Measurements from ENCODE around the gene PHOX2A. TPM values are rescaled to one million over a fixed set of nuclear protein-coding genes. Genes with fewer than 3 reads are reported as not detected.

PHOX2A gene
- total and polyA plus RNA-seq, 3 experiments from 2014 or later: not detected

- peak overlapping the region in 5 of 7 donors; percentile 45 to 76 (median 71) for H3K4me3 Mint-ChIP-seq
- H3K36me3 Mint-ChIP-seq: peaks cover 0 to 26% (median 4%) of the 10 kb centered on the region in 3 donors
- POLR2A ChIA-PET: interaction anchor here (0.6 kb wide), 1 partner anchor 14 kb away, joined by 3 read pairs; no protein-coding TSS in a partner anchor
Measured at GRCh38 chr11:72239849-72240460, 4.0 kb downstream of the PHOX2A start.

DNA sequence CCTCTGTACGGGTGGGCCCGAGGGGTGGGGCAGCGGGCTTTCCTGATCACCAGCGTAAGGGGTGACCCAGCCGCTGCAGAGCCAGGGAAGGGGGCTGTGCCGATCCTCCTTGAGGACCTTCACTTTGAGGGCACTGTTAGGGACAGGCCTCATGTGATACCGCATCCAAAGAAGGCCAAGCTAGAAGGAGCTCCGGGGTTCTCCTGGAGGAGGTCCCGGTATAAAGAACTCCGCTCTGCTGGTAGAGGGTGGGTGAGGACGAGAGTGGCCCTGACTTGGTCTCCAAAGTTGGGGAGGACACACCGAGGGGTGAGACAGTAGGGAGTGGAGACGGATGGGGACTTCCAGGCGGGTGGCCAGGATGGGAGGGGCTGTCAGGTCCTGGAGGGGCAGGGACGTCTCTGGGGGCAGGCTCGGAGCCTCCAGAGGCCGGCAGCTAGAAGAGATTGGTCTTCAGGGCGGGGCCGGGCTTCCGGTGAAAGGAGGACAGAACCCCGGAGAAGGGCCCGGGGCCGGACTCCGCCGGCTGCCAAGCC is 4.6 kb downstream of the PHOX2A start:
- peaks cover 21 to 34% (median 28%) of the 10 kb centered on the region in 3 donors for H3K4me1 Mint-ChIP-seq
- Histone ChIP-seq H3K9me3 (ENCODE audit: low read length) (no peaks in the 10 kb centered on the region), H3K4me3 (ENCODE audit: low read length) (no peak overlapping the region), H3K27me3 (ENCODE audit: insufficient read depth, low read length, poor library complexity, severe bottlenecking) (peaks cover 33% of the 10 kb centered on the region), H3K27ac (ENCODE audit: low read depth, low read length) (no peak overlapping the region), H3K36me3 (ENCODE audit: insufficient read depth, low read length) (peaks cover 4% of the 10 kb centered on the region), H3K4me1 (ENCODE audit: insufficient read depth, low read length) (peaks cover 11% of the 10 kb centered on the region)
- ChIA-PET POLR2A (no interaction called here), CTCF (no interaction called here)
- peak in 1 of 5 donors; percentile 49 for DNase-seq
- peak overlapping the region in 5 of 7 donors; percentile 56 to 88 (median 58) for H3K4me3 Mint-ChIP-seq
- peaks cover 2 to 32% (median 9%) of the 10 kb centered on the region in 3 donors for H3K36me3 Mint-ChIP-seq
- H3K9me3 Mint-ChIP-seq: peaks cover 0 to 2% (median 0%) of the 10 kb centered on the region in 5 donors
- peaks cover 33 to 40% of the 10 kb centered on the region in 2 donors for H3K27me3 Mint-ChIP-seq
- no peak overlapping the region for H3K27ac Mint-ChIP-seq

More at GRCh38 chr11:72239849-72240460, 4.0 kb downstream of the PHOX2A start:
- Mint-ChIP-seq H3K27me3 (peaks cover 38 to 40% of the 10 kb centered on the region in 2 donors), H3K9me3 (peaks cover 0 to 2% (median 0%) of the 10 kb centered on the region in 5 donors), H3K4me1 (peaks cover 27 to 40% (median 30%) of the 10 kb centered on the region in 3 donors), H3K27ac (peak overlapping the region in 1 of 8 donors; percentile 13)
- DNase-seq: peak in 1 of 5 donors; percentile 40
- peaks cover 11% of the 10 kb centered on the region for H3K4me1 ChIP-seq (ENCODE audit: insufficient read depth, low read length)
- H3K27ac ChIP-seq (ENCODE audit: low read depth, low read length): no peak overlapping the region
- H3K36me3 ChIP-seq (ENCODE audit: insufficient read depth, low read length): peaks cover 3% of the 10 kb centered on the region
- H3K4me3 ChIP-seq (ENCODE audit: low read length): no peak overlapping the region
- CTCF ChIA-PET: no interaction called here
- H3K27me3 ChIP-seq (ENCODE audit: insufficient read depth, low read length, poor library complexity, severe bottlenecking): peaks cover 39% of the 10 kb centered on the region
- no peaks in the 10 kb centered on the region for H3K9me3 ChIP-seq (ENCODE audit: low read length)

DNA sequence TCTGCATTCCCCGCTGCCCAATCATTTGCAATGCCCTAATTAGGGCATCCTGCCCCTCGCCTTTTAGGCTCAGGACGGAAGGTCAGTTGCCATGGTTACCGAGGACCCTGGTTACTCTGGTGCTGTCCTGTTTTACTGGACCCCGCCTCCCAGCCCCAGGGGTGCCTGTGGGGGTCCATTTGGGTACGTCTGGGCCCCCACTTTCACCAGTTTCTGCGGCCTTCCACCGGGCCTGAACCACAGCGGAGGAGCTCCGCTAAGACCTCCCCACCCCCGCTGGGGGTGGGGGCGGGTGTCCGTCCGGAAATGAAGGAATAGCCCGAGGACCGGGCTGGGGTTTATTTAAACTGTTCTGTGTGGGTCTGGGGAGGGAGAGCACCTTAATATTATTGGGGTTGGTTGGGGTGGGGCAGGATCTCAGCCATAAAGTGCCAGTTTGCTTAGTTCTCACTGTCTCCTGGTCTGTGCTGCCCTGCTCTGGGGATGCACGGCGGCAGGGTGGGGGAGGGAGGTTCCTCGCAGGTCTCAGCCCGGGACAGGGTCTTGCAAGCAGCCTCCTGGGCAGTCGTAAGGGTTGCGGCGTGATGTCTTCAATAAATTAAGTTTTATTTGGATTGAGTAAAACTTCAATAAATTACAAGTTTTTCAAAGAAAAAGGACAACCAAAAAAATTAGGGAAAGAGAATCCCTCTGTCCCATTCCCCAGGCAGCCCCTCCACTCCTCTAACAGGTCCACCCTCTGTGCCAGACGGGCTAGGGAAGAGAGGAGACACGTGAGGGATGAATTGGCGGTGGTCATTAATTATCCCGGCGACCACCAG is 5.3 kb downstream of the PHOX2A start:
- Mint-ChIP-seq H3K27me3 (peaks cover 33 to 40% of the 10 kb centered on the region in 2 donors), H3K36me3 (peaks cover 6 to 39% (median 9%) of the 10 kb centered on the region in 3 donors), H3K4me1 (peaks cover 21 to 34% (median 31%) of the 10 kb centered on the region in 3 donors), H3K4me3 (peak overlapping the region in 2 of 7 donors; percentile 57 to 88), H3K27ac (peak overlapping the region in 1 of 8 donors; percentile 22), H3K9me3 (peaks cover 0 to 2% (median 0%) of the 10 kb centered on the region in 5 donors)
- Histone ChIP-seq H3K9me3 (ENCODE audit: low read length) (no peaks in the 10 kb centered on the region), H3K27ac (ENCODE audit: low read depth, low read length) (no peak overlapping the region), H3K4me3 (ENCODE audit: low read length) (no peak overlapping the region), H3K36me3 (ENCODE audit: insufficient read depth, low read length) (peaks cover 11% of the 10 kb centered on the region), H3K4me1 (ENCODE audit: insufficient read depth, low read length) (peaks cover 11% of the 10 kb centered on the region), H3K27me3 (ENCODE audit: insufficient read depth, low read length, poor library complexity, severe bottlenecking) (peaks cover 32% of the 10 kb centered on the region)
- ChIA-PET POLR2A (no interaction called here), CTCF (no interaction called here)
- no peak for DNase-seq

DNA sequence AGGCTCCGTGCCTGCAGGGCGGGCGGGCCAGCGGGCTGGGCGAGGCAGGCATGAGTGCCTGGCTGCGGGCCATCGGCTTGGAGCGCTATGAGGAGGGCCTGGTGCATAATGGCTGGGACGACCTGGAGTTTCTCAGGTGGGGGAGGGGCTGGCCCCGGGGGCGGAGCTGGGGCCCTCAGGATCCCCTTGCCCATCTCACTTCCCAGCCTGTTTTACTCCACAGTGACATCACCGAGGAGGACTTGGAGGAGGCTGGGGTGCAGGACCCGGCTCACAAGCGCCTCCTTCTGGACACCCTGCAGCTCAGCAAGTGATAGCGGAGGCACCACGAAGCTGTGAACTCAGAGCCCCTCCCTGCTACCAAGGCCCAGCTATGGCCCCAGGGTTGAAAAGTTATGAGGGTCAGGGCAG is 5.9 kb downstream of the PHOX2A start:
- Histone ChIP-seq H3K9me3 (ENCODE audit: low read length) (no peaks in the 10 kb centered on the region), H3K4me1 (ENCODE audit: insufficient read depth, low read length) (peaks cover 11% of the 10 kb centered on the region), H3K27ac (ENCODE audit: low read depth, low read length) (no peak overlapping the region), H3K36me3 (ENCODE audit: insufficient read depth, low read length) (peaks cover 18% of the 10 kb centered on the region), H3K4me3 (ENCODE audit: low read length) (no peak overlapping the region), H3K27me3 (ENCODE audit: insufficient read depth, low read length, poor library complexity, severe bottlenecking) (peaks cover 27% of the 10 kb centered on the region)
- peaks cover 0 to 2% (median 0%) of the 10 kb centered on the region in 5 donors for H3K9me3 Mint-ChIP-seq
- peaks cover 21 to 29% (median 29%) of the 10 kb centered on the region in 3 donors for H3K4me1 Mint-ChIP-seq
- peaks cover 28 to 35% of the 10 kb centered on the region in 2 donors for H3K27me3 Mint-ChIP-seq
- CTCF ChIA-PET: interaction anchor here (0.9 to 1.1 kb wide), 2 partner anchors 8 to 15 kb away, joined by 3 read pairs; no protein-coding TSS in a partner anchor
- no peak overlapping the region for H3K27ac Mint-ChIP-seq
- POLR2A ChIA-PET: no interaction called here
- peak; percentile 24 to 56 (median 28) for DNase-seq
- H3K4me3 Mint-ChIP-seq: no peak overlapping the region
- peaks cover 6 to 45% (median 11%) of the 10 kb centered on the region in 3 donors for H3K36me3 Mint-ChIP-seq

DNA sequence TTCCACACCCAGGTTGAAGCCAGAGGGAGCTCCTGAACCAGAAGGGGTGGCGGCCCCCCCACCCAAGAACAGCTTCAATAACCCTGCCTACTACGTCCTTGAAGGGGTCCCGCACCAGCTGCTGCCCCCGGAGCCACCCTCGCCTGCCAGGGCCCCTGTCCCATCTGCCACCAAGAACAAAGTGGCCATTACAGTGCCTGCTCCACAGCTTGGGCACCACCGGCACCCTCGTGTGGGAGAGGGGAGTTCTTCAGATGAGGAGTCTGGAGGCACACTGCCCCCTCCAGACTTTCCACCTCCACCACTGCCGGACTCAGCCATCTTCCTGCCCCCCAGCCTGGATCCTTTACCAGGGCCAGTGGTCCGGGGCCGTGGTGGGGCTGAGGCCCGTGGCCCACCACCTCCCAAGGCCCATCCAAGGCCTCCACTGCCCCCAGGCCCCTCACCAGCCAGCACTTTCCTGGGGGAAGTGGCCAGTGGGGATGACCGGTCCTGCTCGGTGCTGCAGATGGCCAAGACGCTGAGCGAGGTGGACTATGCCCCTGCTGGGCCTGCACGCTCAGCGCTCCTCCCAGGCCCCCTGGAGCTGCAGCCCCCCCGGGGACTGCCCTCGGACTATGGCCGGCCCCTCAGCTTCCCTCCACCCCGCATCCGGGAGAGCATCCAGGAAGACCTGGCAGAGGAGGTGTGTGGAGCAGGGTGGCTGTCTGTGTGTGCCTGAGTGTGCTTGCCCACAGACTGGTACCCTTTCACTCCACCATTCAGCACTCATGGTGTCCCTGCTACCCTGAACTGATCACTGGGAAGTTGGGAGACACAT is 6.7 kb downstream of the PHOX2A start:
- peaks cover 21% of the 10 kb centered on the region for H3K27me3 ChIP-seq (ENCODE audit: insufficient read depth, low read length, poor library complexity, severe bottlenecking)
- Mint-ChIP-seq H3K27ac (no peak overlapping the region), H3K4me3 (no peak overlapping the region), H3K9me3 (no peaks in the 10 kb centered on the region), H3K27me3 (peaks cover 22 to 28% of the 10 kb centered on the region in 2 donors), H3K4me1 (peaks cover 21 to 32% (median 29%) of the 10 kb centered on the region in 3 donors), H3K36me3 (peaks cover 6 to 53% (median 11%) of the 10 kb centered on the region in 3 donors)
- peak in 1 of 5 donors; percentile 33 for DNase-seq
- H3K4me3 ChIP-seq (ENCODE audit: low read length): no peak overlapping the region
- no peaks in the 10 kb centered on the region for H3K9me3 ChIP-seq (ENCODE audit: low read length)
- ChIA-PET POLR2A (no interaction called here), CTCF (interaction anchor here (0.9 to 2.8 kb wide), 3 partner anchors 8 to 14 kb away, joined by 3 to 9 read pairs (median 3); no protein-coding TSS in a partner anchor)
- peaks cover 11% of the 10 kb centered on the region for H3K4me1 ChIP-seq (ENCODE audit: insufficient read depth, low read length)
- H3K27ac ChIP-seq (ENCODE audit: low read depth, low read length): no peak overlapping the region
- H3K36me3 ChIP-seq (ENCODE audit: insufficient read depth, low read length): peaks cover 23% of the 10 kb centered on the region

GRCh38 chr11:72236774-72237111 is 7.2 kb downstream of the PHOX2A start:
- Mint-ChIP-seq H3K4me1 (peaks cover 17 to 28% (median 24%) of the 10 kb centered on the region in 3 donors), H3K27me3 (peaks cover 16 to 22% of the 10 kb centered on the region in 2 donors), H3K36me3 (peaks cover 6 to 58% (median 11%) of the 10 kb centered on the region in 3 donors), H3K4me3 (no peak overlapping the region), H3K9me3 (no peaks in the 10 kb centered on the region), H3K27ac (peak overlapping the region in 3 of 8 donors; percentile 35 to 75 (median 56))
- Histone ChIP-seq H3K4me3 (ENCODE audit: low read length) (no peak overlapping the region), H3K4me1 (ENCODE audit: insufficient read depth, low read length) (peaks cover 11% of the 10 kb centered on the region), H3K36me3 (ENCODE audit: insufficient read depth, low read length) (peaks cover 23% of the 10 kb centered on the region), H3K27ac (ENCODE audit: low read depth, low read length) (no peak overlapping the region), H3K9me3 (ENCODE audit: low read length) (no peaks in the 10 kb centered on the region), H3K27me3 (ENCODE audit: insufficient read depth, low read length, poor library complexity, severe bottlenecking) (peaks cover 15% of the 10 kb centered on the region)
- POLR2A ChIA-PET: interaction anchor here (1.2 kb wide), 1 partner anchor 12 kb away, joined by 3 read pairs; the partner anchor contains the start of gene INPPL1
- CTCF ChIA-PET: interaction anchor here (2.8 kb wide), 1 partner anchor 14 kb away, joined by 9 read pairs; no protein-coding TSS in a partner anchor
- no peak for DNase-seq

DNA sequence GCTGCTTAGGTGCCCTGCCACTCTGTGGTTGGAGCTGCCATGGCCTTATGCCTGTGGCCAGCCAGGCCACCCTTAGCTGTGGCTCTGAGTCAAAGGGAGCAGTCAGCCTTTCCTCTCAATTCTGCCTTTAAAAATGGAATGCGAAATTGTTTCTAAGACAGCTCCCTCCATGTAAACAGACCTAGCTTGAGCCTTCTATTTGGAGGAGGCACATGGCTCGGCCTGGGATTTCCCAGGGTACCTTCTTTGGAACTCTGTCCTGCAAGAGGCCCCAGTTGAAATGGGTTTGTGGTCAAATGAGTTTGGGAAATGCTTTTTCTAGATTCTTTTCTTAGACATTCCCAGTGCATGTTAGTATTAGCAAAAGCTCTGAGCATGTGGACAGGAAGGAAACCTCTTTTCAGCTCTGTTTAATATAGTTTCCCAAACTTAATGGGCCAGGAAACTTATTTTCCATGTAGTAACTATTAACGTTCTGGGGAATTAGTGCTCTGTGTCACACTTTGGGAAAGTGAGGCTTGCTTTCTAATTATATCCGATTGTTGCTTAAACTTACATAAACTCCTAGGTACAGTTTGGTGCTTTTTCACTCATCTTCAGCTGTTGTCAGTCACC is 7.8 kb downstream of the PHOX2A start:
- peaks cover 23% of the 10 kb centered on the region for H3K36me3 ChIP-seq (ENCODE audit: insufficient read depth, low read length)
- H3K4me1 ChIP-seq (ENCODE audit: insufficient read depth, low read length): peaks cover 11% of the 10 kb centered on the region
- H3K27ac Mint-ChIP-seq: peak overlapping the region in 4 of 8 donors; percentile 6 to 75 (median 46)
- H3K27ac ChIP-seq (ENCODE audit: low read depth, low read length): no peak overlapping the region
- no peak overlapping the region for H3K4me3 ChIP-seq (ENCODE audit: low read length)
- ChIA-PET CTCF (interaction anchor here (1.4 to 2.8 kb wide), 2 partner anchors 10 to 13 kb away, joined by 5 to 9 read pairs; no protein-coding TSS in a partner anchor), POLR2A (interaction anchor here (1.2 kb wide), 1 partner anchor 12 kb away, joined by 3 read pairs; the partner anchor contains the start of gene INPPL1)
- H3K4me3 Mint-ChIP-seq: no peak overlapping the region
- peaks cover 13 to 18% of the 10 kb centered on the region in 2 donors for H3K27me3 Mint-ChIP-seq
- H3K9me3 Mint-ChIP-seq: no peaks in the 10 kb centered on the region
- peaks cover 6 to 64% (median 11%) of the 10 kb centered on the region in 3 donors for H3K36me3 Mint-ChIP-seq
- H3K4me1 Mint-ChIP-seq: peaks cover 15 to 25% (median 24%) of the 10 kb centered on the region in 3 donors
- DNase-seq: no peak
- H3K9me3 ChIP-seq (ENCODE audit: low read length): no peaks in the 10 kb centered on the region
- peaks cover 12% of the 10 kb centered on the region for H3K27me3 ChIP-seq (ENCODE audit: insufficient read depth, low read length, poor library complexity, severe bottlenecking)

Data from CD8-positive, alpha-beta memory T cell (primary cell).